Fibroblast of skin of right quadriceps (primary cell): ENCODE measurements around the gene AGTRAP.

Source experiments
- DNase-seq: peaks from one replicate; pipeline ENCODE4 v3.0.0-alpha.2; 2013

The AGTRAP gene

DNA sequence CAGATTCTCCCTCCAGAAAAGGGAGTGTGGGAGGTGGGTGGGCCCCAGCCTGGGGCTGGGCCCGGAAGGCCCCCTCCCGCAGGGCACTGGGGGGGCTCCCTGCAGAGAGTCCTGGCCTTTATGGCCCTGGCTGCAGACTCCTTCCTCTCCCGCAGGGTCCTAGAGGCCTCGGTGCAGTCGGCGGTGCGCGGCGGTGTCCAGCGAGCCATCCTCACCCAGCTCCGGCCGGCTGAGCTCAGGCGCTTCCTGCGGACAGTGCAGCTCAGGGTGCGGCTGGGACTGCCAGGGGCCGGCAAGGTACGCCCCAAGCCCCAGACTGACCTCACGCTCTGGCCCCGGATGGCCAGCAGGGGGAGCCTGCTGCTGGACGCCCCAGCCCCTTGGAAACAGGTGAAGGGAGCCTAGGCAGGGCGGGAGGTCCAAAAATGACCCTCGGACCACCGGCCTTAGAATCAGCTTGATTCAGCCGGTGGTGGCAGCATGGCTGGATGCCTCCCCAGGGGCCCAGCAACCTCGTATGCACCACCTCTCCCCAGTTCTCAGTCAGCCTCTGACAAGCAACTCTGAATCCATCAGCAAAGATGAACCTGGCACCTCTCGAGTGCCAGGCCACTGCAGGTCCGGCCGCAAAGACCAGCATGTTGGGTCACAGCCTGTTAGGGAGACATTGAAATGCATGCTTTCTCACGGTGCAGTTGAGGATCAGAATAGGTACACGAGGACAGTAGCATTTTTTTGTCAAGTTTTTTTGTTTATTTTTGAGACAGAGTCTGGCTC, 49.2 kb downstream of the AGTRAP start:
- DNase-seq: no peak

GRCh38 chr1:11786168-11786567, 50.2 kb downstream of the AGTRAP start:
- DNase-seq: no peak

DNA sequence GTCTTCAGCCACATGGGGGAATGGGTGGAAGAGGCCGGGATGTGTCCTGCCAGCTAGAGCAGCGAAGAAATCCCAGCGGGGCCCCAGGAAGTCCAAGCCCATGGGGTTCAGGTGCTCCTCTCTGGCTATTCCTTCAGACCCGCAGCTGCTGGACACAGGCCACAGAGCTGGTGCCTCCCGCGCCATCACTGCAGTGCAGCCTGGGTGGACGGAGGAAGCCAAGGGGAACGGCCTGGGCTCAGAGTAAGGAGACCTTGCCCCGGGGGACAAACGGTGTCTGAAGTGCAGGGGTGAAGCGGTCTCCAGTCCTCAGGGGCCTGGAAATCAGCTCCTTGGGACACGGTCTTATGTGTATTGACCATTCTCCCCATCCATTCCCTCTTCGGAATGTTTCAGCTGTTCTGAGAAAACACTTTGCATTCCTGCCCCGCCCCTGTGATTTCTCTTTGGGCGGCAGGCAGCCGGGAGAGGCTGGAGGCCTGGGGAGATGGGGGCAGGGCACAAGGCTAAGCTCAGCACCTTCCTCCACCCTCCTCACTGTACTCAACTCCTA, 51.4 kb downstream of the AGTRAP start:
- peak; percentile 43 for DNase-seq

GRCh38 chr1:11787804-11788436, 52.0 kb downstream of the AGTRAP start:
- no peak for DNase-seq

- DNase-seq: no peak
These were observed 52.7 kb downstream of the AGTRAP start for GRCh38 chr1:11788549-11789053.

GRCh38 chr1:11789126-11790067, 53.5 kb downstream of the AGTRAP start:
- no peak for DNase-seq

DNA sequence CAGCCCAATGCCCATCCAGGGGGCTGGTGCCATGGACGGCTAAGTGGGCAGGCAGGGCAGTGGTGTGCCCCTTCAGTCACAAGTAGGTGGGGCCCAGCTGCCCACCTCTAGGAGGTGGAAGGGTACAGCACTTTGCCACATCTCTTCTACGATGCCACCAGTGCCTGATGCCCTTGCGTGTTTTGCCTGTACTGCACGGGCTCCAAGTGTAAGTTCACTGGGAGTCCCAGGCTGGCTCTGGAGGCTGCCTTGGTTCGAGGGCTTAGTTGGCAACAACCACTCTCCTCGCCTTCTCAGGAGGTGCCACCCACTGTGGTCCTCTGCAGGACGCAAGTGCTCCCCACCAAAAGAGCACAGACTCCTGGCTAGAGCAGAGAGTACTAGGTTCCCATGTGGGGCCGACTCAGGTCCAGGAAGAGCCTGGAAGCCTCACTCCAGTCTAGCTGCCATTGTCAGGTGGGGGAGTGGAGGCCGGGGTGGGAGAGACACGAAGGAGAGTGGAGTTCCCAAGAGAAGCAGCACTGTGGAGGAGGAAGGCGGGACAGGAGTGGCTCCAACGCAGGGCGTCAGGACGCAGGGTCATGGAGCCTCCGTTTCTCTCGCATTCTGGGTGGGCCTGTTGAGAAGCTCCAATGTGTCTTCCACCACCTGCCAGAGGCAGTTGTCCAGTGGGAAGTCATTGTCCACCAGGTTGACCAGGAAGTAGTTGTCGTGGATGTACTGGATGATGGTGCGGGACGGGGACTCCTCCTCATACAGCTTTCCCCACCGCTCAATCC, 54.4 kb downstream of the AGTRAP start:
- DNase-seq: no peak

- DNase-seq: peak; percentile 62
These were observed 55.2 kb downstream of the AGTRAP start for GRCh38 chr1:11790880-11791715.

DNA sequence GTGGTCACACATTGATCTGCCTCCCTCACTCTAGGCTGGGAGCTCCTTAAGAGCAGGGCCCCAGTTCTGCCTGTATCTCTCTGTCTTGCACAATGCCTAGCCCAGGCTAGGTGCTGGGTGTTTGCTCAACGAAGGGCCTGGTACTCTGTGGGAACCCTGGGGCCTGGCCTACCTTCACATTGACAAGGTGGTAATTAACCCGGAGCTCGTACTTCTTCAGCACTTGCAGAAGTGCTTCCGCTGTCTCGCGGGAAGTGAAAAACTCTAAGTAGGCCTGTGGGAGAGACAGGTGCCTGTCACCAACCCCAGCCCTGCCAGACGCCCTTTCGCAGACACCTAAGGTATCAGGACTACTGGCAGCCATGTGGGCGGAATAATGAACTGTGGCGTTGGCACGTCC, 56.2 kb downstream of the AGTRAP start:
- DNase-seq: no peak

GRCh38 chr1:11793819-11794218, 57.9 kb downstream of the AGTRAP start:
- DNase-seq: no peak

GRCh38 chr1:11794446-11795237, 58.7 kb downstream of the AGTRAP start:
- DNase-seq: no peak

GRCh38 chr1:11795238-11795890, 59.4 kb downstream of the AGTRAP start:
- DNase-seq: no peak

DNA sequence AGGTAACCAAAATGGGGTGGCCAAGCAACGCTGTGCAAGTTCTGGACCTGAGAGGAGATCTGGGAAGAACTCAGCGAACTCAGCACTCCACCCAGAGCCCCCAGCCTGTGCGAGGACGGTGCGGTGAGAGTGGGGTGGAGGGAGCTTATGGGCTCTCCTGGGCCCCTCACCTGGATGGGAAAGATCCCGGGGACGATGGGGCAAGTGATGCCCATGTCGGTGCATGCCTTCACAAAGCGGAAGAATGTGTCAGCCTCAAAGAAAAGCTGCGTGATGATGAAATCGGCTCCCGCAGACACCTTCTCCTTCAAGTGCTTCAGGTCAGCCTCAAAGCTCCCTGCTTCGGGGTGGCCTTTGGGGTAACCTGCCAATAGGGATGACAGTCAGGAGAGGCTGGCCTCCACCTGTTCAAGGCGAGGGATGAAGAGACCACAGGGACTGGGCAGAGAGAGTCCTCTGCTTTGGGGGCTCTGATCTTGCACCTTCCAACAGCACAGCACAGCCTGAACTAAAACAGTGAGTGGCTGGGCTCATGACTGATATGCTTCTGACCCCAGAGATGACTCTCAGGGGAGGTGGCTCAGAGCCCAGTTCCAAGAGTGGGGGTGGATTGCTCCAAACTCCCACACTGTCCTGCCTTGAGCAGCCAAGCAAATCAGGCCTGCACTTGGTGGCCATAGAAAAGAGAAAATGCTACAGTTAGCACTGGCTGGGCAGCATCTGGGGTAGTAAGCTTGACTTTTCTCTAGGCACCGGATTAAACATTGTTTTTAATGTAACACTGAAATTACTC, 60.3 kb downstream of the AGTRAP start:
- DNase-seq: no peak

DNA sequence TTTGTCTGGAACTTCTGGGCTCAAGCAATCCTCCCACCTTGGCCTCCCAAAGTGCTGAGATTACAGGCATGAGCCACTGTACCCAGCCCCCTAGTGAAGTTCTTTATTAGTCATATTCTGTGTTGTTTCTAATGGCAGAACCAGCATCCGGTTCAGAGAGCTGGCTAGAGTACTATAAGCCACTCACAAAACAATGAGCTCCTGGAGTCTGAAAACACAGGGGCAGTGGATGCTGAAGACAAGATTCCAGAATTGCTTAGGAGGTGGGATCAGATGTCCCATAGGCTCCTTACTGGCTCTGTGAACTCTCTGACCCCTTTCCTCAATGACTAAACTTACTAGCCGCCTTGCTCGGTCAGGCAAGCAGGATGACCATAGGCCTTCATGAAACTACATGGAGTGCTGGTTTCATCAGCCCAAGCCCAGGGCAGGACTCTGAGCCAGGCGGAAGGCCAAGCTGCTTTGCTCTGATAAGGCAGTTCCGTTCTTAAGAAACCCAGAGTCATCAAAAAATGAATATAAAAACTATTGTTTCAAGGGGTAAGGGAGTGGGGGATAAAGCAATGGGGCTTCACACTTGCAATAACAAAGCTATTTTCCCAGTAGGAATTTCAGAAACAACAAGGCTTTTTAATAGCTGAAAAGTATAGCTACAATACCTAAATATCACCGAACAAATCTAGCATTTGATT, 61.7 kb downstream of the AGTRAP start:
- no peak for DNase-seq

- no peak for DNase-seq
These were observed 63.2 kb downstream of the AGTRAP start for GRCh38 chr1:11799099-11799498.

GRCh38 chr1:11799896-11800295, 64.0 kb downstream of the AGTRAP start:
- DNase-seq: no peak

GRCh38 chr1:11800391-11800755, 64.4 kb downstream of the AGTRAP start:
- DNase-seq: no peak
